Mucosa of descending colon (tissue), 3 donors: ENCODE measurements around the gene RHEBL1. TPM values are rescaled to one million over a fixed set of nuclear protein-coding genes. Genes with fewer than 3 reads are reported as not detected.

Experiments used
- ATAC-seq: fragments of 200-7000 bp; cut with Tn5 transposase; one replicate; pipeline ENCODE4 v1.9.1; 2020; ENCODE audit warnings: mild to moderate bottlenecking, moderate library complexity
- DNase-seq, 3 donors: peaks; one replicate each; pipeline ENCODE4 v3.0.0-alpha.2; 2020
- H3K36me3 ChIP-seq: fragments of 200-600 bp; one replicate; pipeline ENCODE4 v1.8.0; 2021; ENCODE audit warnings: low read depth, mild to moderate bottlenecking
- H3K4me1 ChIP-seq: fragments of 200-600 bp; one replicate; pipeline ENCODE4 v1.8.0; 2021; ENCODE audit warnings: low read depth, mild to moderate bottlenecking
- H3K4me3 ChIP-seq: fragments of 200-600 bp; one replicate; pipeline ENCODE4 v1.8.0; 2021; ENCODE audit warnings: mild to moderate bottlenecking
- H3K9me3 ChIP-seq: fragments of 200-600 bp; one replicate; pipeline ENCODE4 v1.8.0; 2021; ENCODE audit warnings: mild to moderate bottlenecking
- intact Hi-C, 2 donors: fragments of 100-400 bp; cut with DNase I in 1 of 2; cut with micrococcal nuclease in 1 of 2; formaldehyde crosslinking; loops; one replicate each; pipeline versions ENCODE4 v1.11.0 to v1.11.1; 2022; cut with DNase I, micrococcal nuclease
- total RNA-seq, 3 donors: library from RNA; stranded (reverse); fragmentation: NEBNext Ultra II Directional in 2 of 3; extraction: Animal tissue kit (Norgen Biotek cat#: 25700) in 2 of 3; gene quantifications; one replicate each; pipeline versions ENCODE4 v1.2.1 to v1.2.4, GENCODE V29; 2021 to 2023
- TF ChIP-seq, protein P1 (sequence below): fragments of 200-600 bp; IDR thresholded peaks from one replicate; pipeline ENCODE4 v1.8.0; 2022; ENCODE audit warnings: antibody characterized with exemption, mild to moderate bottlenecking
- donor health status: DM: no; HTN: no; CAD: no; lungs with moderate emphysema.
- donor health status: DM: no; HTN: no; CAD: no.
- donor health status: DM: no; HTN: yes; CAD: no.

RHEBL1 gene
- total RNA-seq, 3 donors from 2014 or later: 0.23 to 0.58 (median 0.38) TPM

DNA sequence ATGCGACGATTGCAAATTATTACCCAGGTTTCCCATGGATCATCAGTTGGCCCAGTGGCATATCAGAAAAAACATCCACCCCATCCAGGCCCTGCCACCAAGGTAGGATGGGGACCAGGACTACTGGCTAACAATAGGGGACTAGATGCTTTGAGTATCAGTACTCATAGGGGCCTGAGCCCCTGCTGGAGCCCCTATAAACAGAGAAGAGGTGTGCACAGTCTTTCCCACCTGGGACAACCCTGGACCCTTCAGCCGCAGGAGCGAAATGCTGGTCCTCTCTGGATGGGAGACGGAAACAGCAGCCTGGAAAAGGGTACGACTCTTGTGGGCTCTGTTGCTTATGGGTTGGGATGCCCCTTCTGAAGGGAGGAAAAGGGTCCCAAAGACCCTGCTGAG lies 19.2 kb upstream of the RHEBL1 start:
- Histone ChIP-seq H3K4me1 (peaks cover 31% of the 10 kb centered on the region), H3K9me3 (no peaks in the 10 kb centered on the region), H3K4me3 (no peak overlapping the region), H3K36me3 (no peaks in the 10 kb centered on the region)
- intact Hi-C loops: loop anchor here (5.0 to 10.0 kb wide), 2 partner anchors 33 to 146 kb away; no protein-coding TSS in a partner anchor
- DNase-seq: no peak
- ATAC-seq: no peak
- TF ChIP-seq, protein P1, sequence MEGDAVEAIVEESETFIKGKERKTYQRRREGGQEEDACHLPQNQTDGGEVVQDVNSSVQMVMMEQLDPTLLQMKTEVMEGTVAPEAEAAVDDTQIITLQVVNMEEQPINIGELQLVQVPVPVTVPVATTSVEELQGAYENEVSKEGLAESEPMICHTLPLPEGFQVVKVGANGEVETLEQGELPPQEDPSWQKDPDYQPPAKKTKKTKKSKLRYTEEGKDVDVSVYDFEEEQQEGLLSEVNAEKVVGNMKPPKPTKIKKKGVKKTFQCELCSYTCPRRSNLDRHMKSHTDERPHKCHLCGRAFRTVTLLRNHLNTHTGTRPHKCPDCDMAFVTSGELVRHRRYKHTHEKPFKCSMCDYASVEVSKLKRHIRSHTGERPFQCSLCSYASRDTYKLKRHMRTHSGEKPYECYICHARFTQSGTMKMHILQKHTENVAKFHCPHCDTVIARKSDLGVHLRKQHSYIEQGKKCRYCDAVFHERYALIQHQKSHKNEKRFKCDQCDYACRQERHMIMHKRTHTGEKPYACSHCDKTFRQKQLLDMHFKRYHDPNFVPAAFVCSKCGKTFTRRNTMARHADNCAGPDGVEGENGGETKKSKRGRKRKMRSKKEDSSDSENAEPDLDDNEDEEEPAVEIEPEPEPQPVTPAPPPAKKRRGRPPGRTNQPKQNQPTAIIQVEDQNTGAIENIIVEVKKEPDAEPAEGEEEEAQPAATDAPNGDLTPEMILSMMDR: no peak

DNA sequence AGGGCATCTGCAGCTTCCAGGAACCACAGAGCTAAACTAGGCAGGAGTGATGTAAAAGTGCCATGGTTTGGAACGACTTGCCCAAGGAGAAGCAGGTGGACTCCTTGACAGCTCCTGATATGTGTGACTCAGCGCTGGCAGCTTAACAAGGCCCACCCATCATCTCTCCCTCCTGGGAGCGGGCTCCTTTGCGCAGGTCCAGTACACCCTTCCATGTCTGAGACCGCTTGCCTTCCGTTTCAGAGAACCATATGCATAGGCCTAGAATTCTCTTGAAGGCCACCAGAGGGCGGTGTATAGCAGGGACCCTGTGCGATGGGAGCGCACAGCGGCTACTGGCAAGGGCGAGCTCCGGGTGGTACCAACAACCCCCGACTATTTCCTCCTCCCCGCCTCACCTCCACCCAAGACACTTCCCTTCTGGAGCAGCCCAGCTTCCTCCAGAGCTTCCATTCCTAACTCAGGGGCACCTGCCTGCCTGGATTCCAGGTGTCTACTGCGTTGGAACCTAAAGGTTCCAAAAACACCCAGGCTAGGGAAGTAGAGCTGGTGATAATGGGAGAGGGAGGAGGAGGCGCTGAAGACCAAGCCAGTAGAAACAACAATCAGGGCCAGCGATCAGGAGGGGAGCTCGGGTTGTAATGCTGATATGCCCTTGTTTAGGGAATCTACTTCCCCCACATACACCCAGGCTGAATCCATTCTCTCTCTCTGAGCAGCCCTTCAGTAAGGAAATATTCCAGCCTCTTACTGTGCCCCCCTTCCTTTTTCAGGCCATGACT lies 18.6 kb upstream of the RHEBL1 start:
- H3K9me3 ChIP-seq: no peaks in the 10 kb centered on the region
- no peaks in the 10 kb centered on the region for H3K36me3 ChIP-seq
- TF ChIP-seq, protein P1: peak; percentile 76
- H3K4me1 ChIP-seq: peaks cover 26% of the 10 kb centered on the region
- ATAC-seq (peak; percentile 94), DNase-seq (peak; percentile 61 to 66 (median 62))
- no peak overlapping the region for H3K4me3 ChIP-seq
- intact Hi-C loops: loop anchor here (5.0 to 10.0 kb wide), 2 partner anchors 34 to 146 kb away; no protein-coding TSS in a partner anchor

DNA sequence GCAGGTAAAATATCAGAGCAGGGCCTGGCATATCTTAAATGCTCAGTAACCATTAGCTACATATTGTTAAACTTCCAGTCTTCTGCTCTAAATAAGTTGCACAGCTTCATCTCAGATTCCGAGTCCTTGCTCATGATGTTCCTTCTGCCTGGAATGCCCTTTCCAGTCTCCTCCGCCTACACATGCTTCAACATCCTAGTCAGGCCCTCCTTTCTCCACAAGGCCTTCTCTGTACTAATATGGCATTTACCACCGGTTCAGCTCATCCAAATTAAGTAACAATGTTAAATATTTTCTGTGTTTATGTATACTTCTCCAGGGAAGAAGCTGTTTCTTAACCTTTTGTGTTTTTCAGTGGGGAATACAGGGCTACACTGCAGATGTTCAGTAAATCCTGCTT lies 16.3 kb upstream of the RHEBL1 start:
- no peak for DNase-seq
- no peak overlapping the region for H3K4me3 ChIP-seq
- peaks cover 16% of the 10 kb centered on the region for H3K4me1 ChIP-seq
- TF ChIP-seq, protein P1: no peak
- no peaks in the 10 kb centered on the region for H3K9me3 ChIP-seq
- intact Hi-C loops: loop anchor here (5.0 to 10.0 kb wide), 2 partner anchors 36 to 149 kb away; no protein-coding TSS in a partner anchor
- no peak for ATAC-seq
- H3K36me3 ChIP-seq: no peaks in the 10 kb centered on the region

DNA sequence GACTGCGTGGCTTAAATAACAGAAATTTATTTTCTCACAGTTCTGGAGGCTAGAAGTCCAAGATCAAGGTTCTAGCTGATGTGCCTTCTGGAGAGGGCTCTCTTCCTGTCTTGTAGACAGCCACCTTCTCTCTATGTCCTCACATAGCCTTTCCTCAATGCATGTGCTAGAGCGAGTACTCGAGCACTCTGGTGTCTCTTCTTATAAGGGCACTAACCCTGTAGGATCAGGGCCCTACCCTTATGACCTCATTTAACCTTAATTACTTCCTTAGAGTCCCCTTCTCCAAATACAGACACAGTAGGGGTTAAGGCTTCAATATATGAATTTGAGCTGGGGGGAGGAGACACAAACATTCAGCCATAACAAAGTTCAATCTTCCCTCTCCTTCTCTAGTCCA lies 14.7 kb upstream of the RHEBL1 start:
- no peaks in the 10 kb centered on the region for H3K36me3 ChIP-seq
- no peak overlapping the region for H3K4me3 ChIP-seq
- DNase-seq (no peak), ATAC-seq (no peak)
- H3K9me3 ChIP-seq: no peaks in the 10 kb centered on the region
- peaks cover 4% of the 10 kb centered on the region for H3K4me1 ChIP-seq
- TF ChIP-seq, protein P1: no peak
- intact Hi-C loops: loop anchor here in 1 of 2 donors (10.0 kb wide), 1 partner anchor 150 kb away; no protein-coding TSS in a partner anchor

DNA sequence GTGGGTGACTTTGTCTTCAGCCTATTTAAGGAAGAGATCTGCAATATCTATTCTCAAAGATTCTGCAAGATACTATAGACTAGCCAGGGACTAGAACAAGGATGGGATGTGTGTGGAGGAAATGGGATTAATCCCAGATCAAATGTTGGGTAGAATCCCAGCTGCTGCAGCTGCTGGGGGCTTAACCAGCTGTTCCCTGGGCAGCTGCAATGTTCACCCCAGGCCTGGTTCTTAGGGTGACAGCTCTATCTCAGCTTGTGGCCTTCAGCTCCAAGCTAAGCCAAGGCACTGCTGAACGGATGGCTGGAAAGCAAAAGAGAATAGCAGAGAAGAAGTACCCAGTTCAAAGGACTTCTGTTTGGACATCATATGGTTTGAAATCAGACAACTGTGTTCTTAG lies 10.0 kb upstream of the RHEBL1 start:
- Histone ChIP-seq H3K9me3 (no peaks in the 10 kb centered on the region), H3K4me1 (no peaks in the 10 kb centered on the region), H3K36me3 (no peaks in the 10 kb centered on the region), H3K4me3 (no peak overlapping the region)
- intact Hi-C loops: loop anchor here in 1 of 2 donors (10.0 kb wide), 1 partner anchor 155 kb away; no protein-coding TSS in a partner anchor
- DNase-seq: no peak
- no peak for ATAC-seq
- TF ChIP-seq, protein P1: no peak
